Smooth muscle cell (in vitro differentiated cells): ENCODE measurements around the gene PROK2. TPM values are rescaled to one million over a fixed set of nuclear protein-coding genes. Genes with fewer than 3 reads are reported as not detected.

Source experiments
- DNase-seq: peaks from one replicate; lab custom pipeline; 2025; ENCODE audit not compliant: unreplicated experiment; lab: John Stamatoyannopoulos, UW
- H2AFZ ChIP-seq: fragments of 200-600 bp; sonication (generic); 2 replicates; pipeline ENCODE4 v1.6.0; 2016; ENCODE audit warnings: antibody characterized with exemption, low read depth, mild to moderate bottlenecking
- H3F3A ChIP-seq: fragments of 200-600 bp; sonication (generic); 2 replicates; pipeline ENCODE4 v1.6.0; 2017; ENCODE audit warnings: antibody characterized with exemption, low read depth
- H3K27ac ChIP-seq: fragments of 200-600 bp; sonication (generic); 2 replicates; pipeline ENCODE4 v1.5.1; 2016; ENCODE audit warnings: low read depth, mild to moderate bottlenecking
- H3K27me3 ChIP-seq: fragments of 200-600 bp; sonication (generic); 2 replicates; pipeline ENCODE4 v1.6.1; 2016; ENCODE audit warnings: low read depth, mild to moderate bottlenecking
- H3K36me3 ChIP-seq: fragments of 200-600 bp; sonication (generic); 2 replicates; pipeline ENCODE4 v1.5.1; 2016; ENCODE audit warnings: low read depth
- H3K4me1 ChIP-seq: fragments of 200-600 bp; sonication (generic); 2 replicates; pipeline ENCODE4 v1.5.1; 2016; ENCODE audit warnings: low read depth
- H3K4me2 ChIP-seq: fragments of 200-600 bp; sonication (generic); 2 replicates; pipeline ENCODE4 v1.6.0; 2016; ENCODE audit warnings: mild to moderate bottlenecking
- H3K4me3 ChIP-seq: fragments of 200-600 bp; sonication (generic); 2 replicates; pipeline ENCODE4 v1.5.1; 2016; ENCODE audit warnings: mild to moderate bottlenecking
- H3K79me2 ChIP-seq: fragments of 200-600 bp; sonication (generic); 2 replicates; pipeline ENCODE4 v1.6.0; 2016; ENCODE audit warnings: low read depth, mild to moderate bottlenecking
- H3K9ac ChIP-seq: fragments of 200-600 bp; sonication (generic); 2 replicates; pipeline ENCODE4 v1.6.0; 2016; ENCODE audit warnings: low read depth
- H3K9me3 ChIP-seq: fragments of 200-600 bp; sonication (generic); replicated peaks from 2 replicates; pipeline ENCODE4 v1.5.1; 2016; ENCODE audit warnings: low read depth
- H4K20me1 ChIP-seq: fragments of 200-600 bp; sonication (generic); 2 replicates; pipeline ENCODE4 v1.6.0; 2016; ENCODE audit warnings: low read depth
- WGBS: methylation state at CpG from one replicate; pipeline ENCODE4 v1.1.7; 2016; ENCODE audit warnings: low lambda C conversion rate; 5-methylcytosine and 5-hydroxymethylcytosine counted together
- polyA plus RNA-seq: library from polyadenylated mRNA; unstranded; fragments of >200 nt; fragmentation: Nextera tagmentation; extraction: Ambion mirVana; gene quantifications from 2 replicates; pipeline ENCODE4 v1.2.1, GENCODE V29; 2016
- total RNA-seq: library from RNA; depleted of rRNA; stranded (reverse); fragments of >200 nt; gene quantifications from 2 replicates; pipeline ENCODE4 v1.2.3, GENCODE V29; 2014
- TF ChIP-seq, protein P1 (sequence below): fragments of 200-600 bp; sonication (generic); IDR thresholded peaks from 2 replicates; pipeline ENCODE4 v1.5.1; 2017; ENCODE audit warnings: borderline replicate concordance, mild to moderate bottlenecking, antibody characterized with exemption; ENCODE audit not compliant: insufficient read depth, poor library complexity, severe bottlenecking

Gene PROK2
- total and polyA plus RNA-seq, 2 experiments from 2014 or later: not detected

DNA sequence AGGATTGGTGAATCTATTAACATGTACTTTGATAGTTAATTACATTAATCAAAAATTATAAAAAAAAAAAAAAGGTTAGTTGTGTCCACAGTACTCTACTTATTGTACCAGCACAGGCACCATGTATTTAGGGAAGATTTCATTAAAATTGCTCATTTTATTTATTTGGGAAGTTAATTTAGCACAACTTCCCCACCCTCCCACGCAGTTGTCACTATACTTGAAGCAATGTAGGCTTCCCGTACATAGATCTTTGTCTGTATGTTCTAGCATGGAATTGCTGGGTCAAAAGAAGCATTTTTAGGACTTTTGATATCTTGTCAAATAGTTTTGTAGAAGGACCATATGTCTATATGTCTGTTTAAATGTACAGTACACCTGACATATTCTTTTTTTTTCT lies 26.9 kb downstream of the PROK2 start:
- Histone ChIP-seq H3K27me3 (peaks cover 63% of the 10 kb centered on the region), H4K20me1 (no peaks in the 10 kb centered on the region), H3K36me3 (no peaks in the 10 kb centered on the region), H3K27ac (no peak overlapping the region), H3K9ac (no peak overlapping the region), H3K79me2 (no peaks in the 10 kb centered on the region), H3K9me3 (no peaks in the 10 kb centered on the region), H3K4me3 (no peak overlapping the region), H3K4me1 (no peaks in the 10 kb centered on the region), H3K4me2 (no peak overlapping the region), H2AFZ (no peak overlapping the region), H3F3A (no peaks in the 10 kb centered on the region)
- no peak for DNase-seq
- TF ChIP-seq, protein P1, sequence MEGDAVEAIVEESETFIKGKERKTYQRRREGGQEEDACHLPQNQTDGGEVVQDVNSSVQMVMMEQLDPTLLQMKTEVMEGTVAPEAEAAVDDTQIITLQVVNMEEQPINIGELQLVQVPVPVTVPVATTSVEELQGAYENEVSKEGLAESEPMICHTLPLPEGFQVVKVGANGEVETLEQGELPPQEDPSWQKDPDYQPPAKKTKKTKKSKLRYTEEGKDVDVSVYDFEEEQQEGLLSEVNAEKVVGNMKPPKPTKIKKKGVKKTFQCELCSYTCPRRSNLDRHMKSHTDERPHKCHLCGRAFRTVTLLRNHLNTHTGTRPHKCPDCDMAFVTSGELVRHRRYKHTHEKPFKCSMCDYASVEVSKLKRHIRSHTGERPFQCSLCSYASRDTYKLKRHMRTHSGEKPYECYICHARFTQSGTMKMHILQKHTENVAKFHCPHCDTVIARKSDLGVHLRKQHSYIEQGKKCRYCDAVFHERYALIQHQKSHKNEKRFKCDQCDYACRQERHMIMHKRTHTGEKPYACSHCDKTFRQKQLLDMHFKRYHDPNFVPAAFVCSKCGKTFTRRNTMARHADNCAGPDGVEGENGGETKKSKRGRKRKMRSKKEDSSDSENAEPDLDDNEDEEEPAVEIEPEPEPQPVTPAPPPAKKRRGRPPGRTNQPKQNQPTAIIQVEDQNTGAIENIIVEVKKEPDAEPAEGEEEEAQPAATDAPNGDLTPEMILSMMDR: no peak
- 94% methylated on average over 2 of the region's 2 CpGs for WGBS

GRCh38 chr3:71754610-71755253 lies 30.2 kb downstream of the PROK2 start:
- H3K27ac ChIP-seq: no peak overlapping the region
- H3F3A ChIP-seq: no peaks in the 10 kb centered on the region
- 28% methylated on average over 64 of the region's 65 CpGs for WGBS
- H3K9me3 ChIP-seq: no peaks in the 10 kb centered on the region
- no peaks in the 10 kb centered on the region for H3K36me3 ChIP-seq
- TF ChIP-seq, protein P1: no peak
- no peaks in the 10 kb centered on the region for H3K4me1 ChIP-seq
- H4K20me1 ChIP-seq: no peaks in the 10 kb centered on the region
- H2AFZ ChIP-seq: no peak overlapping the region
- H3K4me3 ChIP-seq: peak overlapping the region; percentile 45
- H3K27me3 ChIP-seq: peaks cover 76% of the 10 kb centered on the region
- peak overlapping the region; percentile 87 for H3K4me2 ChIP-seq
- no peak overlapping the region for H3K9ac ChIP-seq
- H3K79me2 ChIP-seq: no peaks in the 10 kb centered on the region
- no peak for DNase-seq

- no peak within 1 kb of the TSS for H3K9ac ChIP-seq
- no peaks in the 10 kb centered on the region for H4K20me1 ChIP-seq
- peak within 1 kb of the TSS; percentile 45 for H3K4me3 ChIP-seq
- no peak within 1 kb of the TSS for H3K27ac ChIP-seq
- no peaks in the 10 kb centered on the region for H3K4me1 ChIP-seq
- H3K27me3 ChIP-seq: peaks cover 78% of the 10 kb centered on the region
- 1% methylated on average over 57 of the region's 131 CpGs for WGBS
- TF ChIP-seq, protein P1: no peak
- H3K36me3 ChIP-seq: no peaks in the 10 kb centered on the region
- H2AFZ ChIP-seq: no peak within 1 kb of the TSS
- H3K4me2 ChIP-seq: peak within 1 kb of the TSS; percentile 87
- DNase-seq: peak; percentile 13
- no peaks in the 10 kb centered on the region for H3F3A ChIP-seq
- H3K9me3 ChIP-seq: no peaks in the 10 kb centered on the region
- no peaks in the 10 kb centered on the region for H3K79me2 ChIP-seq
Measured at GRCh38 chr3:71753701-71754609, 31.0 kb downstream of the PROK2 start, which contains the start of gene GPR27. Gene GPR27, plus strand, starts transcription at chr3:71753855. Its CDS starts 195 bp downstream, at chr3:71754050.
